ENCODE data around the gene REEP3. TPM values are rescaled to one million over a fixed set of nuclear protein-coding genes. Genes with fewer than 3 reads are reported as not detected.
A peak's percentile ranks its signal among the peaks of the same experiment; 100 is the strongest.

The REEP3 gene
- total and polyA plus RNA-seq, 2 donors (not counting 1 experiment from before 2014, with no cell fraction given) = 2.2 to 8.8 TPM

- no peak for TF ChIP-seq CTCF (IDR thresholded peaks at IDR 0.05)
- TF ChIP-seq EZH2 (IDR thresholded peaks at IDR 0.05; ENCODE audit: borderline replicate concordance, insufficient read depth, low read depth, low read length, poor library complexity, severe bottlenecking) = no peak
- peak overlapping the region; percentile 86 for H3K4me2 ChIP-seq (replicated peaks; ENCODE audit: low read depth, low read length, poor library complexity, severe bottlenecking)
- no peaks in the 10 kb centered on the region for H3K9me3 ChIP-seq (ENCODE audit: control extremely low read depth in 1 of 3, control insufficient read depth in 2 of 3, insufficient read depth in 1 of 3, low read length in 2 of 3)
- no peaks in the 10 kb centered on the region for H3K79me2 ChIP-seq (ENCODE audit: control insufficient read depth, insufficient read depth, low read length)
- ChIA-PET POLR2A (interaction anchor here (0.6 to 2.2 kb wide), 6 partner anchors 20 to 462 kb away, joined by 3 to 9 read pairs (median 4); partner anchors contain the start of gene REEP3), CTCF (interaction anchor here (0.6 to 8.6 kb wide), 46 partner anchors 9 to 810 kb away, joined by 3 to 129 read pairs (median 4); partner anchors contain the start of gene JMJD1C)
- H3K4me1 Mint-ChIP-seq = peaks cover 24% of the 10 kb centered on the region
- H3K36me3 ChIP-seq (replicated peaks in 1 of 2; ENCODE audit: control extremely low read depth in 1 of 2, control insufficient read depth in 1 of 2, extremely low read depth in 1 of 2, insufficient read depth in 2 of 2, low read length in 1 of 2) = no peaks in the 10 kb centered on the region
- ATAC-seq (ENCODE audit: low read depth) (peak; percentile 16), DNase-seq (peak; percentile 74)
- peaks cover 17 to 28% of the 10 kb centered on the region in 2 donors for H3K4me1 ChIP-seq (ENCODE audit: control insufficient read depth in 2 of 2, insufficient read depth in 2 of 2, low read length in 2 of 2)
- H3K4me3 Mint-ChIP-seq = peak overlapping the region; percentile 97
- peak overlapping the region; percentile 96 for H3K27ac Mint-ChIP-seq
- intact Hi-C loops (cut with micrococcal nuclease) = loop anchor here (1.0 to 2.0 kb wide), 10 partner anchors 20 to 812 kb away; partner anchors contain the start of genes EGR2, JMJD1C, NRBF2 and REEP3
- no peaks in the 10 kb centered on the region for H3K27me3 ChIP-seq (replicated peaks in 1 of 4; ENCODE audit: control extremely low read depth in 1 of 4, control insufficient read depth in 3 of 4, insufficient read depth in 4 of 4, low read length in 3 of 4)
- peak overlapping the region; percentile 74 for H2AFZ ChIP-seq (ENCODE audit: insufficient read depth, low read depth, low read length, poor library complexity, severe bottlenecking)
- no peaks in the 10 kb centered on the region for H3K27me3 Mint-ChIP-seq
- H4K20me1 ChIP-seq (ENCODE audit: control insufficient read depth, insufficient read depth, low read length, poor library complexity, severe bottlenecking) = no peaks in the 10 kb centered on the region
- H3K4me3 ChIP-seq (ENCODE audit: control extremely low read depth in 1 of 5, extremely low read depth in 1 of 5, insufficient read depth in 1 of 5, low read depth in 2 of 5, low read length in 4 of 5) = peak overlapping the region; percentile 65 to 88 (median 81)
- H3K27ac ChIP-seq (ENCODE audit: low read length in 2 of 2) = peak overlapping the region; percentile 61 to 66
- H3K9ac ChIP-seq (ENCODE audit: low read length) = peak overlapping the region; percentile 67
- WGBS (ENCODE audit: insufficient coverage) = 1% methylated on average over 6 of the region's 16 CpGs
- no peaks in the 10 kb centered on the region for H3K9me3 Mint-ChIP-seq (ENCODE audit: insufficient read depth)
Observed at GRCh38 chr10:63628526-63629362, 107.5 kb downstream of the REEP3 start.

All from B cell (primary cell).